ENCODE results near the gene AKNA.
"Not testable (repeated sequence)": the region's sequence is repeated elsewhere in the genome, so short reads cannot be mapped to it uniquely, and the experiment has no call there.

AKNA gene

DNA sequence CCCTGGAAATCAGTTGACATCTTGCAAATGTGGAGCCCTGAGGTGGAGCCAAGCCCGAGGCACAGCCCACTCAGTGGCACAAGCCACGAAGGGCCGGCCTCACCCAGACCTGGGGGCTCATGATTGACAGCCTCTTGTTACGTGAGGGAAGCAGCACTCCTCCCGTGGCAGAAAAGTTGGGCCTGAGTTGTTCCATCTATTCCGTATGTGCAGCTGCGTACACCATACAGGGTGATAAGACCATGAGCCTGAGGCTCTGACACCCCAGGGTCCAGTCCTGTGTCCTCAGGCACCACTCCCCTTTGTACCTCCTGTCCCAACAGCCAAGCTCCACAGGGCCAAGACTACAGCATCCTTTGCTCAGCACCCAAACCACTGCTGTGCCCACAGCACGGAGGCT is 60.0 kb downstream of the AKNA start:
- DNase-seq (ENCODE audit: extremely low spot score, insufficient read length, low read depth) = no peak
- no peak for FAIRE-seq

GRCh38 chr9:114325684-114326254 is 62.0 kb downstream of the AKNA start:
- FAIRE-seq; DNase-seq (ENCODE audit: extremely low spot score, insufficient read length, low read depth): not testable (repeated sequence)

DNA sequence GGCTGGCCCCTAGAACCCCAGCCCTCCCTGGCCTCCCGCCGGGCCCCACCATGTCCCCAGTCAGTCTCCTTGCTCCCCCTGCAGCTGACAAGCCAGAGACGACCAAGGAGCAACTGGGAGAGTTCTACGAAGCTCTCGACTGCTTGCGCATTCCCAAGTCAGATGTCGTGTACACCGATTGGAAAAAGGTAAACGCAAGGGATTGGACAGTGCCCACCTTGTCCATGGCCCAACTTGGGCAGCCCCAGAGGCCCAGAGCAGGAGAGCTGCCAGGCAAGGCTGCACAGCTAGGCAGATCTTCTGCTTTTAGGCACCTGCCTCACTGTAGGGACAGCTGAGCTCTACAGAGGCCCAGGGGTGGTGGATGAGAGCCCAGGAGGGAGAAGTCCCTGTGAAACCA is 62.8 kb downstream of the AKNA start:
- FAIRE-seq; DNase-seq (ENCODE audit: extremely low spot score, insufficient read length, low read depth): not testable (repeated sequence)

DNA sequence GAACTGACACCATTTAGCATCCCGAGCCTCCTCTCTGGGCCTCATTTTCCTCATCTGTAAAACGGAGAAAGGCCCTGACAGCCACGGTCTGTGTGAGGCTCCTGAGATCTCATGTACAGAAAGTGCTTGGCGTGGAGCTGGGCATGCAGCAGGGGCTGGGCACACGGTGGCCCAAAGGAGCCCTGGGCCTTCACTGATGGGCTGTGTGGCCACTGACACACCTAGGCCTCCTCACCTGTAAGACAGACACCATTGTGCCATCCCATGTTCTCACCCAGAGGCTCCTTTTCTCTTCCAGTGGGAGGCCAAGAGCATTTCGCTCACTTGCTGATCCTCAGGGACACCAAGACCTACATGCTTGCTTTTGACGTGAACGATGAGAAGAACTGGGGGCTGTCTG is 63.3 kb downstream of the AKNA start:
- no peak for FAIRE-seq
- DNase-seq (ENCODE audit: extremely low spot score, insufficient read length, low read depth) = no peak

DNA sequence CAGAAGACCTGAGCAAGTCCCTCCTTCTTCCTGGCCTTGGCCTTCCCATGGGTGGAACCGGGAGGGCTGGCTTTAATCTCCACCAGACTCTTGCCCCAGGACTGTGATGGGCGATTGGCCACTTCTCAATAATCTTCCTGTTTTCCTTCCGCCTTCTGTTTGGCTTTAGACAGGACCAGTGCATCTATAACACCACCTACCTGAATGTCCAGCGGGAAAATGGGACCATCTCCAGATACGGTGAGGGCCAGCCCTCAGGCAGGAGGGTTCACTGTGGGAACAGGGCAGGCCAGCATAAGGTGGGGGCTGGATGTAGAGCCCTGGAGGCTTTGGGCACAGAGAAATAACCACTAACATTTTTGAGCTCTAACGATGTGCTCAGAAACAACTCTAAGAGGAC is 63.9 kb downstream of the AKNA start:
- DNase-seq (ENCODE audit: extremely low spot score, insufficient read length, low read depth); FAIRE-seq: not testable (repeated sequence)

GRCh38 chr9:114322831-114323531 is 64.8 kb downstream of the AKNA start, which contains the start of gene ORM1:
TSS of gene ORM1 (plus strand) at chr9:114323098. CDS start at chr9:114323134, 36 bp downstream.
- not testable (repeated sequence) for FAIRE-seq; DNase-seq (ENCODE audit: extremely low spot score, insufficient read length, low read depth)

GRCh38 chr9:114322160-114322818 is 65.5 kb downstream of the AKNA start:
- DNase-seq (ENCODE audit: extremely low spot score, insufficient read length, low read depth); FAIRE-seq: not testable (repeated sequence)

GRCh38 chr9:114321759-114322158 is 66.0 kb downstream of the AKNA start:
- no peak for FAIRE-seq
- DNase-seq (ENCODE audit: extremely low spot score, insufficient read length, low read depth) = no peak

- not testable (repeated sequence) for DNase-seq (ENCODE audit: extremely low spot score, insufficient read length, low read depth); FAIRE-seq
Observed at GRCh38 chr9:114320710-114321109, 67.1 kb downstream of the AKNA start.

DNA sequence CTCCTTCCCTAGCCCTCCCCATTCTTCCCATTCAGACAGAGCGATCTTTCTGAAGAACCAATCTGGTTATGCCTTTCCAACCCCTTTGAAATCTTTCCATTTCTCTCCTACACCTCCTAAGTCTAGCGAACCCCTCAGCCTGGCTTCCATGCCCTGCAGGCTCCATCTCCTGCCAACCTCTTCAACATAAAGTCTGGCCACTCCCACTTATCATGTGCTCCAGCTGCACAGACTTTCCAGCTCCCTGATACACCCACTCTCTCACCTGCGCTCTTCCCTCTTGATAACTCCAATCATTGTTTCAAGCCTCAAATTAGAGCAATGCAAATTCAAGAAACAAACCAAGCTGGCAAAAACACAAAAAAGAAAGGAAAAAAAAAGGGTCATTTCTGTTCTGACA is 68.6 kb downstream of the AKNA start:
- no peak for FAIRE-seq
- DNase-seq (ENCODE audit: extremely low spot score, insufficient read length, low read depth) = no peak

DNA sequence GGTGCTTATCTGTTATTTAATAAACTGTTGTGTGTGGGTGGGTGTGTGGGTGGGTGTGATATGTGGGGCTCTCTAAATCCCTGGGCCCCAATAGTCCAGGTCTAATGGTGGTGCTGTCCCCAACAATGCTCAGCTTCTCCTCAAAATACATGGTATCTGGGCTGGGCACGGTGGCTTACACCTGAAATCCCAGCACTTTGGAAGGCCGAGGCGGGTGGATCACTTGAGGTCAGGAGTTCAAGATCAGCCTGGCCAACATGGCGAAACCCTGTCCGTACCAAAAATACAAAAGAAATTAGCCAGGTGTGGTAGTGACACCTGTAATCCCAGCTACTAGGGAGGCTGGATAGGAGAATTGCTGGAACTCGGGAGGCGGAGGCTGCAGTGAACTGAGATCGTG is 69.4 kb downstream of the AKNA start:
- no peak for DNase-seq (ENCODE audit: extremely low spot score, insufficient read length, low read depth)
- no peak for FAIRE-seq

DNA sequence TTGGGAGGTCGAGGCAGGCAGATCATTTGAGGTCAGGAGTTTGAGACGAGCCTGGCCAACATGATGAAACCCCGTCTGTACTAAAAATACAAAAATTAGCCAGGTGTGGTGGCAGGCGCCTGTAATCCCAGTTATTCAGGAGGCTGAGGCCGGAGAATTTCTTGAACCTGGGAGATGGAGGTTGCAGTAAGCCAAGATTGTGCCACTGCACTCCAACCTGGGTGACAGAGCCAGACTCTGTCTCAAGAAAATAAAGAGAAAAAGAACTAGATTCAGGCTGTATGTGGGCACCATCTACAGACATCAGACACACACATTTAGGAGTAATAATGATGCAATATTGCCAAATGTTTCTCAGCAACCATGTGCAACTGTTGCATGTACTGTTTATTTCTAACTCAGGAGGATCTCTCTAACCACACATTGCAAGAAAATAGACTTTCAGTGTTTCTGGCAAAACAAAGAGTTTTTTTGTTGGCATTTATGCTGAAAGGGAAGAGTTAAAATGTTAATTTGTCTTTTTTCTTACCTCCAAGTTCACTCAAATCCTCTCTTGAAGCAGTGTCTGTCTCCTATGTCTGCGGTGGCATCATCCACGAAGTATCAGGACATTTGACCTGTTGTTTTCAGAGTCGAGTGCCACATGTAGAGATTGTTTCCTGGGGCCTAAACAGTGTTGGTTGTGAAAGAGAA is 70.0 kb downstream of the AKNA start:
- FAIRE-seq (no peak), DNase-seq (ENCODE audit: extremely low spot score, insufficient read length, low read depth) (no peak)

DNA sequence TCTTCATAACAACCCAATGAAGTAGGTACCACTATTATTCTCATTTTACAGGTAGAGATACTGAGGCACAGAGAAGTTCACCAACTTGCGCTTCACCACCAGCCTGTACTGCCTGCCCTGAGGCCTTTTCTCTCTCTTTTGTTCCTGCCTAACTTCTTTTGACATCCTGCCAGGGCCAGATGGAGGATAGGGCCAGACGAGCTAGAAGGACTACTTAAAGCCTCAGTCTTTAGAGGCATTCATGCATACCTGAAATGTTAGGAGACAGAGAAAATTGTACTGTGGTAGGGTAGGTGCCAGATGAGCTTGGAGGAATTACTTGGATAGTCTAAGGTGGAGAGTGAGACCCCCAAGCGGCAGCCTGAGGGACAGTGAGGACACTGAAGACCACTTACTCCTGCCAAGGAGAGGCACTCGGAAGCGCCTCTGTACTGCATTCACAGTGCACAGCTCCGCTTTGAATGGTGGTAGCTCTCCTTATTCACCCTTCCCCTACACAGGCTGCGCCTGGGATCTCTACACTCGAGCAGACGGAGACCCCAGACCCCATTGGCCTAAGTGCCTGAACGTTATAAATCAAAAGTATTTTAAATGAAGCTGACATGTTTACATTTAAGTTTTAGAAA is 71.1 kb downstream of the AKNA start:
- FAIRE-seq (no peak), DNase-seq (ENCODE audit: extremely low spot score, insufficient read length, low read depth) (no peak)

GRCh38 chr9:114315723-114316363 is 71.9 kb downstream of the AKNA start:
- FAIRE-seq = no peak
- no peak for DNase-seq (ENCODE audit: extremely low spot score, insufficient read length, low read depth)

DNA sequence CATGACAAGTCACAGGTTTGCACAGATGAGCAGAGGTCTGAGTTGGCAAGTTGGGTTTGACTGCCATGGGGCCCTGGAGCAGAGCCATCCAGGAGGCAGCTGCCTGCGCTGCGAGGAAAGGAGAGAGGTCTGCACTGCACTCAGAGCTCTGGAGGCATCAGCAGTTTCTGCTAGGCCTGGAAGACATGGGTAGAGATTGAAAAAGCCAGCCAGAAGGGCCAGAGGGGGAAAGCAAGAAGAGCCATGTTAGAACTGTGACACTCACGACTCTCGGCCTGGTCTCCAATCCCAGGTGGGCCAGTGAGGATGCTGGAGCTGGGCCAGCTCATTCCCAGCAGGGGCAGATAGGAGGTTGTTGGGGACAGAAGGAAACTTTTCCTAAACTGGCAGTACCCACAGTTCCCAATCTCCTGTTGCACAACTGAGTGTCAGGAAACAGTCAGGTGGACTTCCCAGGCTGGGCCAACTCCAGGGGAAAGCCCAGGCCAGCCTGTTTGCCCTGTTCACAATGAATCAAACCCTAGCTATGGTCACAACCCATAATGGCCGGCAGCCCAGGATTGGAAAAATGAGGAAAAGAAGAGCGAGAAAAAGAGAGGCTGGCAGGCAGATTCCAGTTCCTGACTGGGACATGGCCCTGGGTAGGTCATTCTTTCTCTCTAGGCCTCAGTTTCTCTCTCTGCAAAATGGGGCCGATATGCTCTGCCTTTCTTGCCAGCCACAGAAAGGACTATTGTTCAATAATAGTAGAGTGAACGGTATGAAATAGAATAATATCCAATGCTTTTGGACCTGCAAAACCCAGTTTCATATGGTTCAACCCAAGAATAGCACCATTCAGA is 72.7 kb downstream of the AKNA start:
- DNase-seq (ENCODE audit: extremely low spot score, insufficient read length, low read depth) = no peak
- FAIRE-seq = no peak

DNA sequence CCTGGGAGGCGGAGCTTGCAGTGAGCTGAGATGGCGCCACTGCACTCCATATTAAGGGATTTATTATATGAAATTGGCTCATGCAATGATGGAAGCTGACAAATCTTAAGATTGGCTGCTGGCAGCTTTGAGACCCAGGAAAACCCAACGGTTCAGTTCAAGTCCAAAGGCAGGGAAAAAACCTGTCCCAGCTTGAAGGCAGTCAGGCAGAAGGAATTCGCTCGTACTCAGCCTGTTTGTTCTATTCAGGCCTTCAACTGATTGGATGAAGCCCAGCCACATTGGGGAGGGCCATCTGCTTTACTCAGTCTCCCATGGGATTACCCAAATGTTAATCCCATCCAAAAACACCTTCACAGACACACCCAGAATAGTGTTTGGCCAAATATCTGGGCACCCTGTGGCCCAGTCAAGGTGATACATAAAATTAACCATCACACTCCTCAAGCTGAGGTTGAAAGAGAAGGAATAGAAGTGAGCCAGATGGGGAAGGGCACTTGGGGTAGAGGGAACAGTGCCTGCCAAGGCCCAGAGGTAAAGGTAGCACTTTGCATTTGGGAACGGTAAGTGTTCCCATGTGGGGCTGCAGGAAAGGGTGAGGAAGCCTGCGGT is 73.4 kb downstream of the AKNA start:
- no peak for FAIRE-seq
- DNase-seq (ENCODE audit: extremely low spot score, insufficient read length, low read depth) = no peak

GRCh38 chr9:114313186-114313585 is 74.6 kb downstream of the AKNA start:
- FAIRE-seq = no peak
- DNase-seq (ENCODE audit: extremely low spot score, insufficient read length, low read depth) = no peak

DNA sequence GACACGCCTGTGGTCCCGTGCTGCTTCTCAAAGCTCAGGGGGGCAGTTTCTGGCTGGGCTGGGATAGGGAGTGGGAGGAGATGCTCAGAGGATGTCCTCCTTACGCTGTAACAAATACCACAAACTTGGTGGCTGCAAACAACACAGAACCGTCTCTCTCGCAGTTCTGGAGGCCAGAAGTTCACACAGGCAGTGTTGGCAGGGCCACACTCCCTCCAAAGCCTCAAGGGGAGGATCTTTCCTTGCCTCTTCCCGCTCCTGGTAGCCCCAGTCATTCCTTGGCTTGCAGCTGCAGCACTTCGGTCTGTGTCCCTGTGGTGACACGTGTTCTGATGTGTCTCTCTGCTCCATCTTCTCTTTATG is 75.3 kb downstream of the AKNA start:
- DNase-seq (ENCODE audit: extremely low spot score, insufficient read length, low read depth) = no peak
- no peak for FAIRE-seq
